ENCODE data around the gene HEXIM2. TPM values are rescaled to one million over a fixed set of nuclear protein-coding genes. Genes with fewer than 3 reads are reported as not detected.

Gene HEXIM2
- total and polyA plus RNA-seq, 2 of the 13 experiments (the other 11 are each of a cell fraction or from before 2014, with no cell fraction given) = 27.1 to 32.4 TPM

DNA sequence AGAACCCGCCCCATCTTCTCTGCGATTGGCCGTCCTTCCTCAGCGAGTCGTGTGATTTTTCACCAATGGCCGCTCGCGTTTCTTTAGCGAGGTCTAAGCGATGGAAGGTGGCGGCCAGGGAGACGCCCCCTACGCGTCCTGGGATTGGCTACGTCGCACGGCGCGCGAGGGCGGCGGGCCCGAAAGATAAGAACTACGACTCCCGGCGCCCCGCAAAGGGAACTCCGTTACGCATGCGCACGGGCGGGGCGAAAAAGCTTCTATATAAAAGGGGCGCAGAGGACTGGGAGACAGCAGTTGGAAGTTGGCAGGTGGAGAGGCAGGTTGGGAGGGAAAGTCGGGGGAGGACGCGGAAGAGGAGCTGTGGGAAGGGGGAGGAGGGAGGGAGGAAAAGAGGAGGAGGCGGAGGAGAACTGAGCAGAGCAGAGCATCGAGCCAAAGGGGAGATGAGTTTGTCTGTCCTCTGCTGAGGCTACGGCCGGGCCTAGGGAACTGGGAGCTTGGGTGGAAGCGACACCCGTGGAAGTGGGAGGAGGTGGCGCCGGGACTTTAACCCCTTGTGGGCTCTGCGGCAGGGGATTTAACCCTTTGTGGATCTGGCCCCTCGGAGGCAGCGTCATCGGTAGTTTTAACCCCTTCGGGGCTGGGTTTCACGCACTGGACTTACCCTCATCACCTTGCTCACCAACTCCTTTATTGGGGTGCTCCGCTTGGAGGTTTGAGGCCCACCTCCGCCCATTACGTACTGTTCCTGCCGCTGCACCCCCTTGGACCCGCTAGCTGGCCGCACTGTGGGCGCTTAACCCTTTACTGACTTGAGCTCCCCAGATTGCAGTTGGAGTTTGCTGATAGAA, 13.3 kb upstream of the HEXIM2 start, which contains the start of gene HEXIM1 (continued):
- TF ChIP-seq, protein P1, sequence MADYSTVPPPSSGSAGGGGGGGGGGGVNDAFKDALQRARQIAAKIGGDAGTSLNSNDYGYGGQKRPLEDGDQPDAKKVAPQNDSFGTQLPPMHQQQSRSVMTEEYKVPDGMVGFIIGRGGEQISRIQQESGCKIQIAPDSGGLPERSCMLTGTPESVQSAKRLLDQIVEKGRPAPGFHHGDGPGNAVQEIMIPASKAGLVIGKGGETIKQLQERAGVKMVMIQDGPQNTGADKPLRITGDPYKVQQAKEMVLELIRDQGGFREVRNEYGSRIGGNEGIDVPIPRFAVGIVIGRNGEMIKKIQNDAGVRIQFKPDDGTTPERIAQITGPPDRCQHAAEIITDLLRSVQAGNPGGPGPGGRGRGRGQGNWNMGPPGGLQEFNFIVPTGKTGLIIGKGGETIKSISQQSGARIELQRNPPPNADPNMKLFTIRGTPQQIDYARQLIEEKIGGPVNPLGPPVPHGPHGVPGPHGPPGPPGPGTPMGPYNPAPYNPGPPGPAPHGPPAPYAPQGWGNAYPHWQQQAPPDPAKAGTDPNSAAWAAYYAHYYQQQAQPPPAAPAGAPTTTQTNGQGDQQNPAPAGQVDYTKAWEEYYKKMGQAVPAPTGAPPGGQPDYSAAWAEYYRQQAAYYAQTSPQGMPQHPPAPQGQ (CRISPR knock-in tag; IDR thresholded peaks at IDR 0.05; ENCODE audit: borderline replicate concordance) = no peak; the same call in 1 of the 2 replicates
- TF ChIP-seq, protein P2, sequence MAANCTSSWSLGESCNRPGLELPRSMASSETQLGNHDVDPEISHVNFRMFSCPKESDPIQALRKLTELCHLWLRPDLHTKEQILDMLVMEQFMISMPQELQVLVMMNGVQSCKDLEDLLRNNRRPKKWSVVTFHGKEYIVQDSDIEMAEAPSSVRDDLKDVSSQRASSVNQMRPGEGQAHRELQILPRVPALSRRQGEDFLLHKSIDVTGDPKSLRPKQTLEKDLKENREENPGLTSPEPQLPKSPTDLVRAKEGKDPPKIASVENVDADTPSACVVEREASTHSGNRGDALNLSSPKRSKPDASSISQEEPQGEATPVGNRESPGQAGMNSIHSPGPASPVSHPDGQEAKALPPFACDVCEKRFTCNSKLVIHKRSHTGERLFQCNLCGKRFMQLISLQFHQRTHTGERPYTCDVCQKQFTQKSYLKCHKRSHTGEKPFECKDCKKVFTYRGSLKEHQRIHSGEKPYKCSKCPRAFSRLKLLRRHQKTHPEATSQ (CRISPR knock-in tag; IDR thresholded peaks at IDR 0.05; ENCODE audit: borderline replicate concordance) = 0 out of 2 replicates have a peak, but pooled peaks have one; percentile 41
- TF ChIP-seq, protein P3, sequence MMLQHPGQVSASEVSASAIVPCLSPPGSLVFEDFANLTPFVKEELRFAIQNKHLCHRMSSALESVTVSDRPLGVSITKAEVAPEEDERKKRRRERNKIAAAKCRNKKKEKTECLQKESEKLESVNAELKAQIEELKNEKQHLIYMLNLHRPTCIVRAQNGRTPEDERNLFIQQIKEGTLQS (CRISPR knock-in tag; IDR thresholded peaks at IDR 0.05) = peak; percentile 75
- TF ChIP-seq, protein P4, sequence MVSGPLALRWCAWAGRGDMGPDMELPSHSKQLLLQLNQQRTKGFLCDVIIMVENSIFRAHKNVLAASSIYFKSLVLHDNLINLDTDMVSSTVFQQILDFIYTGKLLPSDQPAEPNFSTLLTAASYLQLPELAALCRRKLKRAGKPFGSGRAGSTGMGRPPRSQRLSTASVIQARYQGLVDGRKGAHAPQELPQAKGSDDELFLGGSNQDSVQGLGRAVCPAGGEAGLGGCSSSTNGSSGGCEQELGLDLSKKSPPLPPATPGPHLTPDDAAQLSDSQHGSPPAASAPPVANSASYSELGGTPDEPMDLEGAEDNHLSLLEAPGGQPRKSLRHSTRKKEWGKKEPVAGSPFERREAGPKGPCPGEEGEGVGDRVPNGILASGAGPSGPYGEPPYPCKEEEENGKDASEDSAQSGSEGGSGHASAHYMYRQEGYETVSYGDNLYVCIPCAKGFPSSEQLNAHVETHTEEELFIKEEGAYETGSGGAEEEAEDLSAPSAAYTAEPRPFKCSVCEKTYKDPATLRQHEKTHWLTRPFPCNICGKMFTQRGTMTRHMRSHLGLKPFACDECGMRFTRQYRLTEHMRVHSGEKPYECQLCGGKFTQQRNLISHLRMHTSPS (CRISPR knock-in tag; IDR thresholded peaks at IDR 0.05; ENCODE audit: low read depth) = peak; percentile 46
- TF ChIP-seq, protein P5, sequence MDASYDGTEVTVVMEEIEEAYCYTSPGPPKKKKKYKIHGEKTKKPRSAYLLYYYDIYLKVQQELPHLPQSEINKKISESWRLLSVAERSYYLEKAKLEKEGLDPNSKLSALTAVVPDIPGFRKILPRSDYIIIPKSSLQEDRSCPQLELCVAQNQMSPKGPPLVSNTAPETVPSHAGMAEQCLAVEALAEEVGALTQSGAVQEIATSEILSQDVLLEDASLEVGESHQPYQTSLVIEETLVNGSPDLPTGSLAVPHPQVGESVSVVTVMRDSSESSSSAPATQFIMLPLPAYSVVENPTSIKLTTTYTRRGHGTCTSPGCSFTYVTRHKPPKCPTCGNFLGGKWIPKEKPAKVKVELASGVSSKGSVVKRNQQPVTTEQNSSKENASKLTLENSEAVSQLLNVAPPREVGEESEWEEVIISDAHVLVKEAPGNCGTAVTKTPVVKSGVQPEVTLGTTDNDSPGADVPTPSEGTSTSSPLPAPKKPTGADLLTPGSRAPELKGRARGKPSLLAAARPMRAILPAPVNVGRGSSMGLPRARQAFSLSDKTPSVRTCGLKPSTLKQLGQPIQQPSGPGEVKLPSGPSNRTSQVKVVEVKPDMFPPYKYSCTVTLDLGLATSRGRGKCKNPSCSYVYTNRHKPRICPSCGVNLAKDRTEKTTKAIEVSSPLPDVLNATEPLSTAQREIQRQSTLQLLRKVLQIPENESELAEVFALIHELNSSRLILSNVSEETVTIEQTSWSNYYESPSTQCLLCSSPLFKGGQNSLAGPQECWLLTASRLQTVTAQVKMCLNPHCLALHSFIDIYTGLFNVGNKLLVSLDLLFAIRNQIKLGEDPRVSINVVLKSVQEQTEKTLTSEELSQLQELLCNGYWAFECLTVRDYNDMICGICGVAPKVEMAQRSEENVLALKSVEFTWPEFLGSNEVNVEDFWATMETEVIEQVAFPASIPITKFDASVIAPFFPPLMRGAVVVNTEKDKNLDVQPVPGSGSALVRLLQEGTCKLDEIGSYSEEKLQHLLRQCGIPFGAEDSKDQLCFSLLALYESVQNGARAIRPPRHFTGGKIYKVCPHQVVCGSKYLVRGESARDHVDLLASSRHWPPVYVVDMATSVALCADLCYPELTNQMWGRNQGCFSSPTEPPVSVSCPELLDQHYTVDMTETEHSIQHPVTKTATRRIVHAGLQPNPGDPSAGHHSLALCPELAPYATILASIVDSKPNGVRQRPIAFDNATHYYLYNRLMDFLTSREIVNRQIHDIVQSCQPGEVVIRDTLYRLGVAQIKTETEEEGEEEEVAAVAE (CRISPR knock-in tag; IDR thresholded peaks at IDR 0.05; ENCODE audit: borderline replicate concordance) = peak; percentile 81
- no peak for TF ChIP-seq ZNF703 (CRISPR knock-in tag; IDR thresholded peaks at IDR 0.05; ENCODE audit: borderline replicate concordance)
- TF ChIP-seq ZNF33A (CRISPR knock-in tag; IDR thresholded peaks at IDR 0.05; ENCODE audit: borderline replicate concordance) = no peak
- TF ChIP-seq, protein P6, sequence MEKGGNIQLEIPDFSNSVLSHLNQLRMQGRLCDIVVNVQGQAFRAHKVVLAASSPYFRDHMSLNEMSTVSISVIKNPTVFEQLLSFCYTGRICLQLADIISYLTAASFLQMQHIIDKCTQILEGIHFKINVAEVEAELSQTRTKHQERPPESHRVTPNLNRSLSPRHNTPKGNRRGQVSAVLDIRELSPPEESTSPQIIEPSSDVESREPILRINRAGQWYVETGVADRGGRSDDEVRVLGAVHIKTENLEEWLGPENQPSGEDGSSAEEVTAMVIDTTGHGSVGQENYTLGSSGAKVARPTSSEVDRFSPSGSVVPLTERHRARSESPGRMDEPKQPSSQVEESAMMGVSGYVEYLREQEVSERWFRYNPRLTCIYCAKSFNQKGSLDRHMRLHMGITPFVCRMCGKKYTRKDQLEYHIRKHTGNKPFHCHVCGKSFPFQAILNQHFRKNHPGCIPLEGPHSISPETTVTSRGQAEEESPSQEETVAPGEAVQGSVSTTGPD (CRISPR knock-in tag; IDR thresholded peaks at IDR 0.05) = no peak
- TF ChIP-seq ZNF3 (CRISPR knock-in tag; IDR thresholded peaks at IDR 0.05) = no peak; the same call in 1 of the 2 replicates
